OCI-LY7 (cell line): ENCODE measurements around the gene C1orf174. TPM values are rescaled to one million over a fixed set of nuclear protein-coding genes. Genes with fewer than 3 reads are reported as not detected.

Experiments used
- BruUV-seq: library from RNA; stranded (reverse); fragments of 400-500 nt; replicated peaks from 2 replicates; lab custom pipeline; 2021; lab: Mats Ljungman, UMichigan
- CTCF ChIA-PET: fragments of 300-600 bp; sonication (Branson Sonifier 250); formaldehyde crosslinking; loops from one replicate; lab custom pipeline; 2022; ENCODE audit warnings: antibody characterized with exemption; ENCODE audit not compliant: unreplicated experiment; lab: Charles Lee
- POLR2A ChIA-PET: fragments of 300-600 bp; sonication (Branson Sonifier 250); formaldehyde crosslinking; loops from one replicate; lab custom pipeline; 2022; ENCODE audit warnings: antibody characterized with exemption; lab: Charles Lee
- DNase-seq: peaks from one replicate; pipeline ENCODE4 v3.0.0-alpha.2; 2015; ENCODE audit warnings: low spot score
- H2AFZ ChIP-seq: fragments of 200-600 bp; sonication (generic), shearing (Covaris generic); 2 replicates; pipeline ENCODE4 v1.6.1; 2014; ENCODE audit warnings: mild to moderate bottlenecking, antibody characterized with exemption, low read length, moderate library complexity
- H3K27ac ChIP-seq: fragments of 200-600 bp; sonication (generic); 2 replicates; pipeline ENCODE4 v1.5.1; 2014; ENCODE audit warnings: mixed run types, low read depth, mild to moderate bottlenecking, moderate library complexity, low read length, inconsistent platforms; ENCODE audit not compliant: poor library complexity, severe bottlenecking
- H3K36me3 ChIP-seq: fragments of 200-600 bp; sonication (generic); 2 replicates; pipeline ENCODE4 v1.6.1; 2014; ENCODE audit warnings: mild to moderate bottlenecking, antibody characterized with exemption, low read length, moderate library complexity, mixed read lengths; ENCODE audit not compliant: insufficient read depth
- H3K4me1 ChIP-seq: fragments of 200-600 bp; sonication (generic); 2 replicates; pipeline ENCODE4 v1.5.1; 2014; ENCODE audit warnings: mild to moderate bottlenecking, low read length; ENCODE audit not compliant: insufficient read depth, poor library complexity, severe bottlenecking
- H3K4me2 ChIP-seq: fragments of 200-600 bp; sonication (generic); 2 replicates; pipeline ENCODE4 v1.6.1; 2014; ENCODE audit warnings: mild to moderate bottlenecking, low read length
- H3K4me3 ChIP-seq: fragments of 200-600 bp; sonication (generic); 2 replicates; pipeline ENCODE4 v1.5.1; 2014; ENCODE audit warnings: mild to moderate bottlenecking, low read depth, low read length; ENCODE audit not compliant: poor library complexity, severe bottlenecking
- H3K79me2 ChIP-seq: fragments of 200-600 bp; sonication (generic); 2 replicates; pipeline ENCODE4 v1.6.1; 2016; ENCODE audit warnings: low read depth, mild to moderate bottlenecking, low read length, moderate library complexity, mixed read lengths; ENCODE audit not compliant: insufficient read depth
- H3K9me2 ChIP-seq: fragments of 200-600 bp; sonication (generic); 2 replicates; pipeline ENCODE4 v1.6.1; 2016; ENCODE audit warnings: mild to moderate bottlenecking, low read length, mixed read lengths; ENCODE audit not compliant: insufficient read depth
- H3K9me3 ChIP-seq: fragments of 200-600 bp; sonication (generic); 2 replicates; pipeline ENCODE4 v1.6.1; 2014; ENCODE audit warnings: mild to moderate bottlenecking, mixed run types, low read length, mixed read lengths
- H4K20me1 ChIP-seq: fragments of 200-600 bp; sonication (generic); 2 replicates; pipeline ENCODE4 v1.6.1; 2014; ENCODE audit warnings: mild to moderate bottlenecking, antibody characterized with exemption, low read length, moderate library complexity, mixed read lengths; ENCODE audit not compliant: insufficient read depth
- EZH2phosphoT487 ChIP-seq: fragments of 200-600 bp; sonication (generic); IDR thresholded peaks from 2 replicates; pipeline ENCODE4 v1.6.1; 2018; ENCODE audit warnings: low read depth, borderline replicate concordance, mild to moderate bottlenecking, mixed run types, antibody characterized with exemption, low read length, moderate library complexity, mixed read lengths
- intact Hi-C: fragments of 100-400 bp; cut with micrococcal nuclease; formaldehyde crosslinking; loops from one replicate; pipeline ENCODE4 v1.10.0; 2022; ENCODE audit not compliant: unreplicated experiment
- total RNA-seq, 2 experiments: library from RNA; depleted of rRNA in 1 of 2; stranded (reverse); fragments of >200 nt in 1 of 2; shearing (Covaris generic) in 1 of 2; gene quantifications; 2 replicates each; pipeline ENCODE4 v1.2.3, GENCODE V29; 2014 to 2022
- TF ChIP-seq, protein P1 (sequence below): fragments of 200-600 bp; sonication (generic); conservative IDR thresholded peaks from 2 replicates; pipeline ENCODE4 v1.5.1; 2014; ENCODE audit warnings: mild to moderate bottlenecking, antibody characterized with exemption, low read length, moderate library complexity, mixed read lengths

C1orf174 gene
- total RNA-seq, 2 experiments from 2014 or later: 39.0 to 59.5 TPM

DNA sequence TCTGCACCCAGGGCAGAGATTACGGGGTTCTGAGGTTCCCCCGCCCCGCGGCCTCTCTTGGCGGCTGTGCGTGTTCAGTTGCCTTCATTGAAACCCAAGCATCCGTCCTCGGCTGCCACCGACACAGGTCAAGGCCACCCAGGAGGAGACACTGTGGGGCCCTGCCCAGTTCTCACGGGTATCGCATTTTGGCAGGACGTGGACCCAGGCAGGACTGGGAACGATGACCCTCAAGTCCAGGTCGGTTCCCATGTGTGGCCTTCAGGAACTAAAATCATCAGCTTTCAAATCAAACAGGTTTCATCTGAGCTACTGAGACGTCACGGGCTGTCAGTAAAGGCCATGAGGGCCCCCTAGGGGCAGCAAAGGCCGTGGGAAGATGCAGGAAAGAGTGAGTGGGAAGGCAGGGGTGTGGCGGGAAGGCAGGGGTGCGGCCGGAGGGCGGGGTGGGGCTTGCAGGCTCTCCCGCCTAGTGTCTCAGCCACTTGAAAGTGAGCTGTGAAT, 7.0 kb upstream of the C1orf174 start:
- intact Hi-C loops: loop anchor here (1.0 kb wide), 1 partner anchor 50 kb away; the partner anchor contains the start of genes CEP104 and DFFB
- BruUV-seq: no TSS peak
- peak overlapping the region; percentile 100 for H3K27ac ChIP-seq
- peaks cover 89% of the 10 kb centered on the region for H3K4me1 ChIP-seq
- peak overlapping the region; percentile 88 for H3K4me2 ChIP-seq
- DNase-seq: peak; percentile 77
- ChIA-PET POLR2A (interaction anchor here (1.0 to 1.6 kb wide), 2 partner anchors 137 to 403 kb away, joined by 3 to 6 read pairs; no protein-coding TSS in a partner anchor), CTCF (interaction anchor here (1.7 kb wide), 1 partner anchor 49 kb away, joined by 7 read pairs; the partner anchor contains the start of genes CEP104 and DFFB)
- no peaks in the 10 kb centered on the region for H3K36me3 ChIP-seq
- no peak overlapping the region for H2AFZ ChIP-seq
- H3K79me2 ChIP-seq: peaks cover 60% of the 10 kb centered on the region
- H3K9me2 ChIP-seq: no peaks in the 10 kb centered on the region
- H4K20me1 ChIP-seq: no peaks in the 10 kb centered on the region
- H3K9me3 ChIP-seq: no peaks in the 10 kb centered on the region
- TF ChIP-seq EZH2phosphoT487: no peak
- TF ChIP-seq, protein P1, sequence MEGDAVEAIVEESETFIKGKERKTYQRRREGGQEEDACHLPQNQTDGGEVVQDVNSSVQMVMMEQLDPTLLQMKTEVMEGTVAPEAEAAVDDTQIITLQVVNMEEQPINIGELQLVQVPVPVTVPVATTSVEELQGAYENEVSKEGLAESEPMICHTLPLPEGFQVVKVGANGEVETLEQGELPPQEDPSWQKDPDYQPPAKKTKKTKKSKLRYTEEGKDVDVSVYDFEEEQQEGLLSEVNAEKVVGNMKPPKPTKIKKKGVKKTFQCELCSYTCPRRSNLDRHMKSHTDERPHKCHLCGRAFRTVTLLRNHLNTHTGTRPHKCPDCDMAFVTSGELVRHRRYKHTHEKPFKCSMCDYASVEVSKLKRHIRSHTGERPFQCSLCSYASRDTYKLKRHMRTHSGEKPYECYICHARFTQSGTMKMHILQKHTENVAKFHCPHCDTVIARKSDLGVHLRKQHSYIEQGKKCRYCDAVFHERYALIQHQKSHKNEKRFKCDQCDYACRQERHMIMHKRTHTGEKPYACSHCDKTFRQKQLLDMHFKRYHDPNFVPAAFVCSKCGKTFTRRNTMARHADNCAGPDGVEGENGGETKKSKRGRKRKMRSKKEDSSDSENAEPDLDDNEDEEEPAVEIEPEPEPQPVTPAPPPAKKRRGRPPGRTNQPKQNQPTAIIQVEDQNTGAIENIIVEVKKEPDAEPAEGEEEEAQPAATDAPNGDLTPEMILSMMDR: peak; percentile 82
- H3K4me3 ChIP-seq: peak overlapping the region; percentile 28

DNA sequence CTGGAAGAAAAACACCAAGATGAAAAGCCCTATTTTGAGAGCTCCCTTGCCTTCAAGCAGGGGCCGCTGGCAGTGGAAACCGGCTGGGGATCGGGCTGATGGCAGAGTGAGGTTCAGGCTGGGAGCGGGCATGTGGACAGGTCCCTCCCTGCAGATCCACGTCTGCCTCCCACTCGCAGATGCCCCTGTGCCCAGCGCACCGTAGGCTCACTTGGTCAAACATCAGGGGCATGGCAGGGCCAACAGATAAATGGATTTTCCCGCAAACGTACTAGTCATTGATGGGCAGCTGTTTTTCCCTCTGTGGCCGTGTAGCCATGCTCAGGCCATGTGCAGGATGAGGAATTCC, 6.6 kb upstream of the C1orf174 start:
- no peaks in the 10 kb centered on the region for H3K9me3 ChIP-seq
- CTCF ChIA-PET: interaction anchor here (1.7 kb wide), 1 partner anchor 49 kb away, joined by 7 read pairs; the partner anchor contains the start of genes CEP104 and DFFB
- no peaks in the 10 kb centered on the region for H4K20me1 ChIP-seq
- no peaks in the 10 kb centered on the region for H3K36me3 ChIP-seq
- peaks cover 55% of the 10 kb centered on the region for H3K79me2 ChIP-seq
- no peak for TF ChIP-seq EZH2phosphoT487
- TF ChIP-seq, protein P1: no peak
- H2AFZ ChIP-seq: no peak overlapping the region
- intact Hi-C loops: loop anchor here (1.0 kb wide), 1 partner anchor 49 kb away; the partner anchor contains the start of genes CEP104 and DFFB
- H3K4me1 ChIP-seq: peaks cover 89% of the 10 kb centered on the region
- peak overlapping the region; percentile 88 for H3K4me2 ChIP-seq
- POLR2A ChIA-PET: interaction anchor here (1.6 to 4.6 kb wide), 2 partner anchors 141 to 403 kb away, joined by 6 to 31 read pairs; no protein-coding TSS in a partner anchor
- H3K9me2 ChIP-seq: no peaks in the 10 kb centered on the region
- BruUV-seq: no TSS peak
- peak overlapping the region; percentile 100 for H3K27ac ChIP-seq
- H3K4me3 ChIP-seq: peak overlapping the region; percentile 96
- no peak for DNase-seq
